Upper lobe of left lung (tissue), 4 donors: Measurements from ENCODE around the gene IGF2R.

Source experiments
- POLR2AphosphoS5 ChIP-seq, 2 donors: sonication (generic); formaldehyde crosslinking; IDR thresholded peaks; one replicate each; pipeline ENCODE4 v1.5.1; 2017; ENCODE audit warnings: antibody characterized with exemption in 2 of 2
- TF ChIP-seq, protein P1 (sequence below), 6 experiments: fragments of 450-650 bp in 4 of 6; fragments of 200-600 bp in 2 of 6; sonication (generic) in 2 of 6; IDR thresholded peaks; one replicate each; pipeline ENCODE4 v1.5.1; 2016 to 2019; ENCODE audit warnings: antibody characterized with exemption in 6 of 6

DNA sequence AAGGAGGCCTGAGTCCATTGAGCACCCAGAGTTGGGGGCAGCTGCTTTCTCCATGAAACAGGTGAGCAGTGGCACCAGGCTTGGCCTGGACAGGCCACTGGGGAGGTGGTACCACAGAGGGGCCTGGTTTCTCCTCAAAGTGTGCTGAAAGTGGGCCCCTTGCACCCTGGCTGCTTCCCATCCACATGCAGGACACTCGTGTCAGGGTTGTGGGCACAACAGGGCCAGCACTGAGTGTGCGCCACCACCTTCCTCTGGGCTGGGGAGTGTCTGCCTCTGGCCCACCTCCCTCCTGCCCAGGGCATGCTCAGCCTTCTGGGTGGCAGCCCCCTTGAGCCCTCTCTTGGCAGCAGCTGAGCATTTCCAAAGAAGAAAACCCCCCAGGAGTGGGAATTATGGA lies 147.5 kb downstream of the IGF2R start:
- TF ChIP-seq, protein P1, sequence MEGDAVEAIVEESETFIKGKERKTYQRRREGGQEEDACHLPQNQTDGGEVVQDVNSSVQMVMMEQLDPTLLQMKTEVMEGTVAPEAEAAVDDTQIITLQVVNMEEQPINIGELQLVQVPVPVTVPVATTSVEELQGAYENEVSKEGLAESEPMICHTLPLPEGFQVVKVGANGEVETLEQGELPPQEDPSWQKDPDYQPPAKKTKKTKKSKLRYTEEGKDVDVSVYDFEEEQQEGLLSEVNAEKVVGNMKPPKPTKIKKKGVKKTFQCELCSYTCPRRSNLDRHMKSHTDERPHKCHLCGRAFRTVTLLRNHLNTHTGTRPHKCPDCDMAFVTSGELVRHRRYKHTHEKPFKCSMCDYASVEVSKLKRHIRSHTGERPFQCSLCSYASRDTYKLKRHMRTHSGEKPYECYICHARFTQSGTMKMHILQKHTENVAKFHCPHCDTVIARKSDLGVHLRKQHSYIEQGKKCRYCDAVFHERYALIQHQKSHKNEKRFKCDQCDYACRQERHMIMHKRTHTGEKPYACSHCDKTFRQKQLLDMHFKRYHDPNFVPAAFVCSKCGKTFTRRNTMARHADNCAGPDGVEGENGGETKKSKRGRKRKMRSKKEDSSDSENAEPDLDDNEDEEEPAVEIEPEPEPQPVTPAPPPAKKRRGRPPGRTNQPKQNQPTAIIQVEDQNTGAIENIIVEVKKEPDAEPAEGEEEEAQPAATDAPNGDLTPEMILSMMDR (IDR thresholded peaks at IDR 0.05), result no peak
- no peak for TF ChIP-seq POLR2AphosphoS5 (IDR thresholded peaks at IDR 0.05)
